GM12891 (cell line): ENCODE results near the gene CELF3.

Experiments
- PAX5 ChIP-seq: IDR thresholded peaks from 2 replicates; pipeline ENCODE4 v1.6.1; 2011; ENCODE audit warnings: low read length, moderate library complexity, mild to moderate bottlenecking; ENCODE audit not compliant: insufficient read depth, severe bottlenecking
- POLR2A ChIP-seq: IDR thresholded peaks from 2 replicates; pipeline ENCODE4 v1.6.1; 2011; ENCODE audit warnings: low read depth, low read length, control low read depth
- POLR2AphosphoS5 ChIP-seq: IDR thresholded peaks from 2 replicates; pipeline ENCODE4 v1.6.1; 2011; ENCODE audit warnings: low read depth, low read length, control low read depth
- POU2F2 ChIP-seq: IDR thresholded peaks from 2 replicates; pipeline ENCODE4 v1.6.1; 2011; ENCODE audit warnings: low read depth, mild to moderate bottlenecking, control low read depth, low read length, moderate library complexity
- SPI1 ChIP-seq: IDR thresholded peaks from 2 replicates; pipeline ENCODE4 v1.6.1; 2011; ENCODE audit warnings: low read depth, low read length, control low read depth
- TAF1 ChIP-seq: IDR thresholded peaks from 2 replicates; pipeline ENCODE4 v1.6.1; 2011; ENCODE audit warnings: low read depth, low read length, control low read depth

- TF ChIP-seq PAX5 (no peak), TAF1 (no peak), SPI1 (no peak), POLR2A (no peak), POLR2AphosphoS5 (no peak), POU2F2 (no peak)
Observed at GRCh38 chr1:151692226-151692625, 24.4 kb downstream of the CELF3 start.
